ENCODE data around the gene ERBB4.

The ERBB4 gene

DNA sequence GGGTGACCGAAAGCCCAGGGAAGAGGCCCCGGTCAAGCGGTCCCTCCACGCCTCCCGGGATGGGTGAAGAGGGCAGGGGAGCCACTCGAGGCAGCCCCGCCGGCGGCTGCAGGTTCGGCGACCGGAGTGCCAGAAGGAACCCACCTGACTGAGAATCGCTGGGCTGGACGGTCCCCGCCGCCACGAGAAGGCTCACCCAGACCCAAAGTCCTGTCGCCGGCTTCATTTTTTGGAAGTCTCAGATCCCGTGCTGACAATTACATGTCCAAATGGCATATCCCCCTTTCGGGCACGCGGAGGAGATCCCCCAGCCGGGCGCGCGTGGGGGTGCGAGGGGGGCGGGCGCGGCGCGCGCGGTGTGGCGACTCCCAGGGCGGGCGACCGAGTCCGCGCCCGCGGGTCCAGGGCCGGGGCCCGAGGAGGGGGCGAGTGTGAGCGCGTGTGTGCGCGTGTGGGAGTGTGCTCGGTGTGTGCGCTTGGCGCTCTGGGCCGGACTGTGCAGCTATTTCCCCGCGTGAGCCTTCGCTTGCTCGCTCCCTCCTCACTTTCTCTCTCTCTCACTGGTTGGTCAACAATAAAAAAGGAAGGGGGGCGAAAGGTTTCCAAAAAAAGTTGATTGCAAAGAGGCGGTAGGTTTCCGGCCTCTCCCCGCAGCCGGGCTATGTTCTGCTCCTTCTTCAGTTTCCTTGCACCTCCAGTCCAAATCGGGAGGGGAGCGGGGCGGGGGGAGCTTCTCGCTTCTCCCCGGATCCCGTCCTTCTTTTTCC lies at the start of gene ERBB4:
TSS of gene ERBB4 (minus strand) at position 498 of the 767 bp plus-strand sequence. CDS start at position 226, 272 bp downstream.
- no peak for DNase-seq

GRCh38 chr2:212580117-212580516 lies 41.5 kb upstream of the ERBB4 start:
- no peak for DNase-seq

- DNase-seq, result no peak
Measured at GRCh38 chr2:212556296-212556695, 17.7 kb upstream of the ERBB4 start.

GRCh38 chr2:212554233-212554632 lies 15.6 kb upstream of the ERBB4 start:
- DNase-seq, result no peak

GRCh38 chr2:212549941-212550340 lies 11.3 kb upstream of the ERBB4 start:
- DNase-seq, result no peak

DNA sequence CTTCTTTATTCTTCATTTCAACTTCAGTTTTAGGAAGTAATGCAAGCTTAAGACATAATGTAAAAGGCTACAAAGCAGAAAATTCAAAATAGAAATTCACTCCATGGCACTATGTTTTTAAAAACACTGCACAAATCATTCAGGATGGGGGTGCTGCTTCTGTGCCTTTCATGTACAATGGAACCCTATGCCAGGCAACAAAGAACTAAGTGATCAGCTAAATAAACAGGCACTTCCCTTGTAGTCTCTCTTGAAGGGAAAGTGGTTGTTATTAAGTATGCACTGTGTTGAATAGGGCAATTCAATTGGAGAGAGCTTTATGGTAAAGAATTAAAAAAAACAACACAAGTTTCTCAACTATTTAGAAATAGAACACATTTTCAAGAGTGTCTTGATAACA lies 10.9 kb upstream of the ERBB4 start:
- DNase-seq, result no peak

DNA sequence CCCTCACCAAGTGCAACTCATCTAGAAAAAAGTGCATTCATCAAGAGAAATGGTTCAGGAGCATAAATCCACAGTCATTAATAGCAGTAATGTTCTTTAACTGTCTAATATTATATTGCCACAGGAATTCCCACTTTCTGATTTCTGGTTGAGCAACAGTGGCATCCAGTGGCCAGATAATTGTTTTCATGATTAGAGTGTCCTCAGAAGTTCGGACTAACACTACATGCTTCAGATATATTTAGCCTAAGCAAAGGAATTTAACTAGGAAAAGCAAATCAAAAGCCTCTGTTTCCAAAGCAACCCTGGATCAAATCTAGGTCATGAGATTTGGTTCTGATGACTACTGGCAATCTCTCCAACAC lies 9.8 kb upstream of the ERBB4 start:
- DNase-seq, result no peak

GRCh38 chr2:212547716-212548454 lies 9.3 kb upstream of the ERBB4 start:
- DNase-seq, result no peak

DNA sequence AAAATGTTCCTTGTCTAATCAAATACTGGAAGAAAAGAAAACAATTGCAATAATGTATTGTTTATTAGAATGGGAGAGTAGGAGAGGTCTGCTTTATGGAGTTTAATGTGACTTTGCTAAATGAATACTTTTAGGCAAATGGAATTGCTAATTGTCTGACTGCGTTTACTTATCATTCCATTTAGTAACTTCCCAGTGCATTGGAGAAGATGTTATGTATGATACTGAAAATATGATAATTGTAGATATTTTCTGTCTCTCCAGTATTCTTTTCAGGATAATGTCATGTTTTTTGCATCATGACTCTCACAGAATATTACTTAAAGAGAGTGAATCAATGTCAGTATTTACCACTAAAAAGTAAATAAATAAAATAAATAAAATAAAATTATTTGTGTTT lies 8.1 kb upstream of the ERBB4 start:
- DNase-seq, result no peak

GRCh38 chr2:212540341-212540740 lies 1.7 kb upstream of the ERBB4 start:
- DNase-seq, result no peak

DNA sequence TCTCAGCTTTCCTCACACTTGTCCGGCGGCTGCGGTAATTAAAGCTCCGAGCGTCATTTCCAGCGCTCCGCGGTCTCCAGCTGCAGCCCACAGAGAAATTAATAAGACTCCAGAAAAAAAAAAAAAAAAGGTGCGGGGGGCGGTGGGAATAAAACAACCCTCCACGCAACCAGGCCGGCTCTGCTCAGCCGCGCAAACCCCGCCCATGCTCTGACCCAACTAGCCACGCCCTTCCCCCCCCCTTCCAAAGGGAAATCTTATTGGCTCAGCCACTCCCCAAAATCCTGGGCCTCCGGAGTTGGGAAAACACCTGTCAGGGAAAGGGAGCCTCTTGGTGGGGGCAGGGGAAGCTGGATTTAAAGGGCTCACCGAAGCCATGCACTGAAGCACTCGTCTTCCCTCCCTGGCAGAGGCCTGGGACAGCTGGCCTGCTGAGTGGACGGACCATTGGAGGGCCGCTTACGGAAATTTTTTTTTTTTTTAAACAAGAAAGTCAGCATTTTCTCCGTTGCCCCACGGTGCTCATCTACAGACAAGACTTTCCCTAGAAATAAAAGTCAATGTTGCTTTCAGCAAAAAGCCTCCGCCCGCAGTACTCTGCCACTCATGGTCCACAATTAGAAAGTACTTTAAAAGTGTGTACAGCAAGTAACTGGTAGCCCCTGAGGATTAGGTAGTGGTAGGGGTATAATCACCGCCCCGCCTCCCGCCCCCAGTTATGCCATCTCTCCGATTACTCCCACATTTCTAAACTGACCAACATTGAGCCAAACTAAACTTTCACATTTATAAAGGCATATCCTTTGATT lies 674 bp upstream of the ERBB4 start:
- DNase-seq, result no peak

GRCh38 chr2:212537726-212538304 lies 787 bp downstream of the ERBB4 start:
- DNase-seq, result no peak

DNA sequence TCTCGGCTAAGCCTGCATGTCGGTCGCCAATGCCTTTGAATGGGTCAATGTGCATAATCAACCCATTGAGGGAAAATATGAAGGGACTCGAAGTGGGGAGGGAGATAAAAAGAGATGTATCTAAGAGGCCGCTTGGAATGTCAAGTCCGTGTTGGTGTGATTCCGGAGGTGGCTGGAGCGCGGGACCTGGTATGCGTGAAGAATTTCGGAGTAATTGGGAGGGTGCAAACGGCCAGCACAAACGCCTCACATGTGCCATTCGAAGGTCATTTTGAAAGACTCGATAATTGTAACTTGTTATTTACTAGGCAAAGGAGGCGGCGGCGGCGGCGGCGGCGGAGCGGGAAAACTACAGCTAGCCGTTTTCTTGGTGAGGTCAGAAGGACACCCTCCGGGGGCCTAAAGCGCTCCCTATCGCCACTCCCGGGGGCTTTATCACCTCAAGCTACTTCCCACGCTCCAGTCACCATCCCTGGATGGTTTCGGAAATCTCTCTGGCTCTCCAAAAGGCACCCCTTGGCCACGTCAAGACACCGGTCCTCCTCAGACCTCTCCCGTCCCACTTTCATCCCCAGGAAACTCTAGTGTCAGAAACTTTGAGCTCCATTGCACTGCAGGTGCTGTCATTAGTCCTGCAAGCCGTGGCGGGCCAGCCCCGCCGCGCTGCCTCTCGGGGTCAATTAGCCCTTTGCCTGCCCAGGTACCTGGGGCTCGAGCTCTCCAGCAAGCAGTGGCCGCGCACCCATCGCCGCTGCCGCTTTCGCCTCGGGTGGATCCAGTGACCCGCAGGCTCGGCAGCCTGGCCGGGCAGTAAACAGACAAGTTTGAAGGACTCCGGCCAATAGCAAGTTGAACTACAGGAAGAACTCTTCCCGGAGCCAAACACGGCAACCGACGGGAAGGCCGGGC lies 1.5 kb downstream of the ERBB4 start:
- DNase-seq, result no peak

DNA sequence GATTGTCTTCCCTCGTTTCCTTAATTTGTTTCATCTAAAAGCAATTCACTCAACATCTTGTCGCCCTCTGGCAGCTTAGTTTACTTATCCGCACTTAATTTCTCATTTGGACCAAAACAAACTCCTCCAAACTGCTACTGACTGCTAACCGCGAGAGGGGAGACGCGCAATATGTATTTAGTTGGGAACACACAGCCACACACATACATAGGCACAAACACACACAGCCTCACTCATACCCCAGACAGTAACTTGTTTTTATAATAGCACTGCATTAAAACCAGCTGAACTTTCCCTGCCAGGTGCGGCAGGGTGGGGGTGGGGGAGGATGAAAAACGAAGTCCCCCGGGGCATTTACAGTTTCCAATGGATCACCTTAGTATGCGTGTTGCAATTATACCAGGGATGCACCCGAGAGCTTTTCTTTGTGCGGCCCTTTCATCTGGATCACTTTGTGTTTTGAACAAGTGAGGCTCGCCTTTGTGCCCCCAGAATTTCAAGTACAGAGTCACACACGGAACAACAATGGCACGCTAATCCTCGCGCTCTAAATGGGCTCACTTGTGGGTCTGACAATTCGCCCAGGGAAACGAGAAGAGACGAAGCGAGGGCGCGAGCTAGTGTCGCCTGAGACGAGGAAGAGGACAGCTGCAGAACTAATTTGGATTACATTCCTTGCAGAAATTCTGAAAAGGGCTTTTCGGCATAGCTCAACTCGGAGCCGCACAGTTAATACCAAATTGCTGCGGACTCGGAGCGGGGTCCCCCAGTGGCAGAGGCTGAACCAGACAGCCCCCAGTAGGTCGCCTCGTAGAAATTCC lies 2.4 kb downstream of the ERBB4 start:
- DNase-seq, result no peak

DNA sequence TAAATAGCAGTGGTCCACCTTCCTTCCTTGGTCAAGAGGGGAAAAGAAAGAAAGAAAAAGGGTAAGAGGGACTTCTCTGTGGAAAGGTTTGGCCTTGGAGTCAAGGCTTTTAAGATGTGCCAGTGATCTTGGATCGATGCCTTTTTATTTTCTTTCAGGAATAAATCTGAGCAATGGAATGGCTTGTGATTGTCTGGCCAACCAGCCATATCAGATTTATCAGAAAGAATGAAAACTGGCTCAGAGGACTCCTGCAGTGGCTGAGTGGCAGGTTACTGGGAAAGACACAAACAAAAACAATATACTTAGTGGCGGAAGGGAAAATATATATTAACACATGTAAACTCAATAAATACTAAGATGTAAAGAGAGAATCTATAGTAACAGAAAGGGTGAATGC lies 4.3 kb downstream of the ERBB4 start:
- DNase-seq, result no peak

DNA sequence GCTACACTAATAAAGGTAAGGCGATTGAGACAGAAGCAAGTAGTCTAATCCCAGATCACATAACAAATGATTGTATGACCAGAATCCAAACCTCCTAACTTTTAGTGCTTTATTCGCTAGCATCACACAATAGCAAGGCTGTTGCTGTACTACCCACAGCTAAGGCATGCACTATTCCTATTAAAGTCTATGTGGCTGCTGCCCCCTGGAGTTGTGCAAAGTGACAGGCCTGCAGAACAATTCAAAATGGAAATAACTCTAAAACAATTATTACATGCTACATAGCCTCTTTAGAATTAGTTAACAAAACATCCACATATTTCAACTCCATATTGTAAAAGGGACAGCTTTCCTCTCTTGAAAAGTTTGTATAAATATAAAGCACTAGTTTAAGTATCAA lies 6.0 kb downstream of the ERBB4 start:
- no peak for DNase-seq

DNA sequence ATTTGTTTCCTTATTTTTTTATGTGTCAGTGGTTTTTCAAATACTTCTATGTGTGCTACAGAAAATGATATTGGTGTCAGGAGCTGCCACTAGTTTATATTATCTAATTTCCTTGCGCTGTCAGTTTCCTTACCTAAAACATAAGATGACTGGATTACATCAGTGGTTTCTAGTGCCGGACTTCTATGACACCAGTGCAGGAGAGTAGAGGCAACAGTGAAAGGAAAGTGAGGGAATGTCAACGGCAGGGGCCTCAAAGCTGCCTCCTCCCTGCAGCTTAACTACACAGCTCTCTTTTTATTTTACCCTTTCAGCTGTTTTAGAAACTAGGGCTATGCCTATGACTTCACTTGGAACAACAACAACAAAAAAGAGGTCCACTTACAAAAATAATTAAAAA lies 6.5 kb downstream of the ERBB4 start:
- DNase-seq, result no peak

DNA sequence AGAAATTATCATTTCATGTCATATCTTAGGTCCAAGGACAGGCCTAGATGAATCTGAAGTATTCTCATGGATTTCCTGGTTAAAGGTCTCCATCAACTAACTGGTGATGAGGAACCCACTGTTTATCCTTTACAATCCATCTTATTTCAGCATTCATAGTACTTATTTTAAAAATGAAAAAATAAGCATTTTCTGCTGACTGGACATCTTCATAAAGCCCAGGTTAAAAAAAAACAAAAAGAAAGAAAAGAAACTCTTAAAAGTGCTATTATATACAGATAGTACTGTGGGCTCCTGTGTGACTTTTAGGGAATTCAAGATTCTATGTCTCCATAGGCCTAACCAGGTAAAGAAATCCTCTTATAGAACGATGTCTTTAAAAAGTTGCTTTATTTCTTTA lies 7.1 kb downstream of the ERBB4 start:
- no peak for DNase-seq

DNA sequence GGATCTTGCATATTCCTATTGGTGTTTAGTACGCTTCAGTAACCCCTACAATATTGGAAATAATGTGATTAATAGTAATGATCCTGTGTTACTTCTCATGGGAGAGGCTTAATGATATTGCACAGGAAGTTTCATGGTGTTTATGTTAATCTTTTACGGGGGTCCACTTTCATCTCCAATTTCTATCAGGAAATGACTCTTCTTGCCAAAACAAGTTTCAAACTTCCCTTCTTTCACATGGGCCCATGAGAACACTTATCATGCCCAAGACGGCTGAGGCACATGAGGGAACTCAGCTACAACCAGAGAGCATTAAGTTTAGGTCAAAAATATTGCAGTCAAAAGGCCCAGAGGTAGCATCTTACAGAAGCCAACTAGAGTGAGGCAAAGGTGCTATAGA lies 7.6 kb downstream of the ERBB4 start:
- DNase-seq, result no peak

- no peak for DNase-seq
Measured at GRCh38 chr2:212530373-212530772, 8.2 kb downstream of the ERBB4 start.

GRCh38 chr2:212528106-212528856 lies 10.3 kb downstream of the ERBB4 start:
- DNase-seq, result no peak
